H9 (cell line): ENCODE results near the gene RTN4R. TPM values are rescaled to one million over a fixed set of nuclear protein-coding genes. Genes with fewer than 3 reads are reported as not detected.
"Not testable (repeated sequence)": the region's sequence is repeated elsewhere in the genome, so short reads cannot be mapped to it uniquely, and the experiment has no call there.

Source experiments
- DNase-seq: peaks from one replicate; pipeline ENCODE4 v3.0.0-alpha.2; 2017
- H2AFZ ChIP-seq: one replicate; pipeline ENCODE4 v1.6.1; 2013; ENCODE audit warnings: mild to moderate bottlenecking, low read length, control low read depth, moderate library complexity
- H2AK5ac ChIP-seq: 2 replicates; pipeline ENCODE4 v1.6.1; 2013; ENCODE audit warnings: low read length, control low read depth, mixed read lengths; ENCODE audit not compliant: insufficient read length
- H2BK120ac ChIP-seq: one replicate; pipeline ENCODE4 v1.6.1; 2013; ENCODE audit warnings: low read depth, mild to moderate bottlenecking, low read length, control low read depth, inconsistent platforms; ENCODE audit not compliant: poor library complexity, severe bottlenecking
- H2BK12ac ChIP-seq: 2 replicates; pipeline ENCODE4 v1.6.1; 2013; ENCODE audit warnings: low read length, control low read depth, mixed read lengths, low read depth; ENCODE audit not compliant: insufficient read length
- H2BK15ac ChIP-seq: 2 replicates; pipeline ENCODE4 v1.6.1; 2013; ENCODE audit warnings: low read depth, low read length, control low read depth
- H2BK20ac ChIP-seq: one replicate; pipeline ENCODE4 v1.6.1; 2013; ENCODE audit warnings: low read depth, mild to moderate bottlenecking, low read length, control low read depth, inconsistent platforms; ENCODE audit not compliant: poor library complexity, severe bottlenecking
- H2BK5ac ChIP-seq: 2 replicates; pipeline ENCODE4 v1.6.1; 2013; ENCODE audit warnings: low read length, control low read depth, mixed read lengths; ENCODE audit not compliant: insufficient read length
- H3K14ac ChIP-seq: 2 replicates; pipeline ENCODE4 v1.6.1; 2013; ENCODE audit warnings: low read length, control low read depth; ENCODE audit not compliant: insufficient read depth
- H3K18ac ChIP-seq: 2 replicates; pipeline ENCODE4 v1.6.1; 2013; ENCODE audit warnings: low read depth, mild to moderate bottlenecking, mixed read lengths, low read length, control low read depth; ENCODE audit not compliant: insufficient read length
- H3K23ac ChIP-seq: 2 replicates; pipeline ENCODE4 v1.6.1; 2013; ENCODE audit warnings: low read length, control low read depth, mixed read lengths, low read depth; ENCODE audit not compliant: insufficient read length
- H3K23me2 ChIP-seq: 2 replicates; pipeline ENCODE4 v1.6.1; 2013; ENCODE audit warnings: low read depth, mild to moderate bottlenecking, mixed read lengths, low read length, control low read depth; ENCODE audit not compliant: insufficient read length, poor library complexity, severe bottlenecking
- H3K27ac ChIP-seq: 2 replicates; pipeline ENCODE4 v1.5.1; 2013; ENCODE audit warnings: low read length, control low read depth, mixed read lengths, low read depth; ENCODE audit not compliant: insufficient read length
- H3K27me3 ChIP-seq: 2 replicates; pipeline ENCODE4 v1.6.1; 2013; ENCODE audit warnings: low read length, control low read depth, inconsistent platforms; ENCODE audit not compliant: insufficient read depth
- H3K4ac ChIP-seq: 2 replicates; pipeline ENCODE4 v1.6.1; 2013; ENCODE audit warnings: low read depth, mild to moderate bottlenecking, control low read depth, inconsistent platforms, low read length, moderate library complexity
- H3K4me1 ChIP-seq: 2 replicates; pipeline ENCODE4 v1.6.1; 2013; ENCODE audit warnings: low read length, control low read depth, inconsistent platforms; ENCODE audit not compliant: insufficient read depth
- H3K4me2 ChIP-seq: 2 replicates; pipeline ENCODE4 v1.6.1; 2013; ENCODE audit warnings: low read length, control low read depth, mixed read lengths; ENCODE audit not compliant: insufficient read length, insufficient read depth
- H3K56ac ChIP-seq: 2 replicates; pipeline ENCODE4 v1.6.1; 2013; ENCODE audit warnings: low read depth, mild to moderate bottlenecking, mixed read lengths, low read length, control low read depth; ENCODE audit not compliant: insufficient read length
- H3K79me1 ChIP-seq: 2 replicates; pipeline ENCODE4 v1.6.1; 2013; ENCODE audit warnings: low read depth, mild to moderate bottlenecking, moderate library complexity, low read length, control low read depth, inconsistent platforms; ENCODE audit not compliant: insufficient read depth, poor library complexity, severe bottlenecking
- H3K79me2 ChIP-seq: 2 replicates; pipeline ENCODE4 v1.6.1; 2013; ENCODE audit warnings: low read length, control low read depth, inconsistent platforms; ENCODE audit not compliant: insufficient read depth
- H3K9ac ChIP-seq: 2 replicates; pipeline ENCODE4 v1.6.1; 2013; ENCODE audit warnings: low read length, control low read depth, mixed read lengths; ENCODE audit not compliant: insufficient read length; ENCODE audit errors: extremely low read depth
- H3K9me3 ChIP-seq: one replicate; pipeline ENCODE4 v1.6.1; 2013; ENCODE audit warnings: low read depth, low read length, inconsistent platforms; ENCODE audit not compliant: control insufficient read depth
- H3T11ph ChIP-seq: one replicate; pipeline ENCODE4 v1.6.1; 2013; ENCODE audit warnings: mild to moderate bottlenecking, low read length, control low read depth, inconsistent platforms
- H4K20me1 ChIP-seq: one replicate; pipeline ENCODE4 v1.6.1; 2013; ENCODE audit not compliant: control insufficient read depth, insufficient read length, insufficient read depth
- H4K5ac ChIP-seq: 2 replicates; pipeline ENCODE4 v1.6.1; 2013; ENCODE audit warnings: low read depth, mild to moderate bottlenecking, mixed read lengths, low read length, control low read depth; ENCODE audit not compliant: insufficient read length
- H4K8ac ChIP-seq: replicated peaks from 2 replicates; pipeline ENCODE4 v1.6.1; 2013; ENCODE audit warnings: low read length, control low read depth, mixed read lengths, low read depth; ENCODE audit not compliant: insufficient read length
- H4K91ac ChIP-seq: 2 replicates; pipeline ENCODE4 v1.6.1; 2013; ENCODE audit warnings: low read depth, mild to moderate bottlenecking, moderate library complexity, mixed read lengths, low read length, control low read depth; ENCODE audit not compliant: insufficient read length
- H3K27ac Mint-ChIP-seq, 3 experiments: 2 replicates in 2 of 3; 3 replicates in 1 of 3; pipeline ENCODE4 v1.8.0; 2020 to 2021; ENCODE audit warnings: mixed read lengths in 3 of 3, mild to moderate bottlenecking in 1 of 3, moderate library complexity in 1 of 3
- H3K27me3 Mint-ChIP-seq: 2 replicates; pipeline ENCODE4 v1.8.0; 2021; ENCODE audit warnings: low read depth, mild to moderate bottlenecking, moderate library complexity, mixed read lengths
- H3K36me3 Mint-ChIP-seq, 3 experiments: 2 replicates in 2 of 3; 3 replicates in 1 of 3; pipeline ENCODE4 v1.8.0; 2020 to 2021; ENCODE audit warnings: low read depth in 3 of 3, mixed read lengths in 3 of 3; ENCODE audit not compliant: insufficient read depth in 1 of 3
- H3K4me1 Mint-ChIP-seq, 2 experiments: 2 replicates each; pipeline ENCODE4 v1.8.0; 2020; ENCODE audit warnings: mixed read lengths in 2 of 2
- H3K4me3 Mint-ChIP-seq, 2 experiments: 2 replicates in 1 of 2; 3 replicates in 1 of 2; pipeline ENCODE4 v1.8.0; 2020 to 2021; ENCODE audit warnings: mild to moderate bottlenecking in 2 of 2, mixed read lengths in 2 of 2, moderate library complexity in 1 of 2
- H3K9me3 Mint-ChIP-seq, 2 experiments: 2 replicates in 1 of 2; 3 replicates in 1 of 2; pipeline ENCODE4 v1.8.0; 2020; ENCODE audit warnings: mild to moderate bottlenecking in 2 of 2, mixed read lengths in 2 of 2, moderate library complexity in 1 of 2
- CTCF ChIP-seq: fragments of 200-600 bp; sonication (generic); conservative IDR thresholded peaks from 3 replicates; pipeline ENCODE4 v1.8.0; 2021; ENCODE audit warnings: antibody characterized with exemption, mild to moderate bottlenecking
- WGBS: extraction: QIAGEN DNeasy Blood & Tissue Kit; methylation state at CpG from one replicate; pipeline ENCODE4 v1.1.7; 2013; ENCODE audit warnings: missing lambda C conversion rate, low lambda C conversion rate, mixed read lengths; ENCODE audit not compliant: insufficient read length; ENCODE audit errors: extremely low coverage; 5-methylcytosine and 5-hydroxymethylcytosine counted together
- total RNA-seq: library from RNA; stranded (reverse); gene quantifications from 2 replicates; pipeline ENCODE4 v1.2.1, GENCODE V29; 2021

The RTN4R gene
- total RNA-seq, 1 experiment from 2014 or later = 19.0 TPM

GRCh38 chr22:20317402-20318042 lies 49.4 kb upstream of the RTN4R start:
- H3K27me3 ChIP-seq, H3K79me2 ChIP-seq, H2BK15ac ChIP-seq, H3K9ac ChIP-seq, H3K4ac ChIP-seq, H2BK20ac ChIP-seq, H2BK120ac ChIP-seq, H3K9me3 Mint-ChIP-seq, H2BK12ac ChIP-seq, H3K23ac ChIP-seq, H4K20me1 ChIP-seq, H2AK5ac ChIP-seq, H3K4me2 ChIP-seq, H3K14ac ChIP-seq, H3K23me2 ChIP-seq, H2AFZ ChIP-seq, H3K79me1 ChIP-seq, H4K8ac ChIP-seq, H2BK5ac ChIP-seq, H3K56ac ChIP-seq, H3K9me3 ChIP-seq, H4K5ac ChIP-seq, H3K4me1 ChIP-seq, H3K18ac ChIP-seq, H3K36me3 Mint-ChIP-seq, H4K91ac ChIP-seq, H3T11ph ChIP-seq, H3K27ac ChIP-seq, H3K27me3 Mint-ChIP-seq: not testable (repeated sequence)
- peak; percentile 24 for DNase-seq
- TF ChIP-seq CTCF = peak; percentile 76
- WGBS = no CpG with 5 or more reads among the region's 8 CpGs
- Mint-ChIP-seq H3K27ac (peak overlapping the region in 1 of 3 experiments; percentile 27; a peak in 1 of 7 replicates), H3K4me1 (peaks cover 21 to 23% of the 10 kb centered on the region in 2 experiments), H3K4me3 (peak overlapping the region; percentile 30; a peak in 4 of 5 replicates)
